HCT116 (cell line): ENCODE measurements around the gene HIGD1C. TPM values are rescaled to one million over a fixed set of nuclear protein-coding genes. Genes with fewer than 3 reads are reported as not detected.

Experiments
- ATAC-seq: fragments of 200-7000 bp; cut with Tn5 transposase; 2 replicates; pipeline ENCODE4 v1.9.1; 2020; ENCODE audit warnings: mild to moderate bottlenecking, moderate library complexity
- BruUV-seq: library from RNA; stranded (reverse); fragments of 400-500 nt; replicated peaks from 2 replicates; lab custom pipeline; 2021; lab: Mats Ljungman, UMichigan
- CTCF ChIA-PET: fragments of 300-600 bp; sonication (Branson Sonifier 250); formaldehyde crosslinking; loops from one replicate; lab custom pipeline; 2021; ENCODE audit warnings: antibody characterized with exemption; lab: Charles Lee
- POLR2A ChIA-PET: fragments of 300-600, 350-600 bp; sonication (Branson Sonifier 250); formaldehyde crosslinking; loops from one replicate; lab custom pipeline; 2021; ENCODE audit warnings: antibody characterized with exemption; lab: Charles Lee
- RAD21 ChIA-PET, 2 experiments: fragments of 300-600 bp; sonication (Branson Sonifier 250); formaldehyde crosslinking; loops; one replicate each; lab custom pipeline; 2023; ENCODE audit warnings: low total read pairs in 2 of 2; ENCODE audit not compliant: uncharacterized antibody in 2 of 2, unreplicated experiment in 2 of 2, low non-redundant PET in 1 of 2; lab: Charles Lee
- DNase-seq: peaks from one replicate; pipeline ENCODE4 v3.0.0-alpha.2; 2010; ENCODE audit warnings: low read depth, low spot score
- H2AFZ ChIP-seq: fragments of 200-600 bp; shearing (Covaris generic), sonication (generic); 2 replicates; pipeline ENCODE4 v1.6.1; 2017; ENCODE audit warnings: low read depth, mixed run types, mixed read lengths, antibody characterized with exemption, low read length; ENCODE audit not compliant: poor library complexity, severe bottlenecking
- H3K27ac ChIP-seq: 2 replicates; pipeline ENCODE4 v1.5.1; 2012; ENCODE audit warnings: low read depth, low read length
- H3K27me3 ChIP-seq: fragments of 200-600 bp; sonication (generic); 2 replicates; pipeline ENCODE4 v1.6.1; 2016; ENCODE audit warnings: mixed run types, low read length, mixed read lengths; ENCODE audit not compliant: insufficient read depth
- H3K36me3 ChIP-seq, 2 experiments: fragments of 200-500 bp in 1 of 2; fragments of 200-600 bp in 1 of 2; sonication (Bioruptor generic) in 1 of 2; sonication (generic) in 1 of 2; 2 replicates each; pipeline versions ENCODE4 v1.5.1 to v1.6.1; 2014 to 2016; ENCODE audit warnings: low read length in 2 of 2, inconsistent platforms in 1 of 2, mixed read lengths in 1 of 2, mixed run types in 1 of 2; ENCODE audit not compliant: insufficient read depth in 2 of 2, control insufficient read depth in 1 of 2
- H3K4me1 ChIP-seq, 2 experiments: fragments of 200-600 bp in 1 of 2; sonication (generic) in 1 of 2; 2 replicates each; pipeline versions ENCODE4 v1.5.1 to v1.6.1; 2012 to 2017; ENCODE audit warnings: low read length in 2 of 2, inconsistent platforms in 1 of 2, mild to moderate bottlenecking in 1 of 2, mixed read lengths in 1 of 2, mixed run types in 1 of 2, moderate library complexity in 1 of 2; ENCODE audit not compliant: insufficient read depth in 2 of 2, control insufficient read depth in 1 of 2
- H3K4me2 ChIP-seq: fragments of 200-600 bp; sonication (generic); 2 replicates; pipeline ENCODE4 v1.6.1; 2017; ENCODE audit warnings: mixed run types, low read length, mixed read lengths
- H3K4me3 ChIP-seq, 2 experiments: fragments of 200-600 bp in 1 of 2; sonication (generic) in 1 of 2; replicated peaks in 1 of 2; 2 replicates each; pipeline ENCODE4 v1.5.1; 2011 to 2016; ENCODE audit warnings: low read length in 2 of 2, control low read depth in 1 of 2, low read depth in 1 of 2, mild to moderate bottlenecking in 1 of 2, mixed read lengths in 1 of 2, mixed run types in 1 of 2
- H3K79me2 ChIP-seq: fragments of 200-600 bp; sonication (generic); 2 replicates; pipeline ENCODE4 v1.6.1; 2017; ENCODE audit warnings: mild to moderate bottlenecking, mixed run types, low read length, moderate library complexity, mixed read lengths; ENCODE audit not compliant: insufficient read depth
- H3K9ac ChIP-seq: fragments of 200-600 bp; sonication (generic); 2 replicates; pipeline ENCODE4 v1.6.1; 2016; ENCODE audit warnings: low read length, mixed read lengths
- H3K9me2 ChIP-seq: fragments of 200-600 bp; sonication (generic), shearing (Covaris generic); 2 replicates; pipeline ENCODE4 v1.6.1; 2017; ENCODE audit warnings: mixed run types, mild to moderate bottlenecking, moderate library complexity; ENCODE audit not compliant: insufficient read depth
- H3K9me3 ChIP-seq, 2 experiments: fragments of 200-500 bp in 1 of 2; fragments of 200-600 bp in 1 of 2; sonication (Bioruptor generic) in 1 of 2; sonication (generic) in 1 of 2; 2 replicates each; pipeline ENCODE4 v1.6.1; 2014 to 2017; ENCODE audit warnings: low read length in 2 of 2, mixed read lengths in 2 of 2, inconsistent platforms in 1 of 2, low read depth in 1 of 2, mild to moderate bottlenecking in 1 of 2, mixed run types in 1 of 2, moderate library complexity in 1 of 2; ENCODE audit not compliant: control insufficient read depth in 1 of 2, insufficient read depth in 1 of 2
- H4K20me1 ChIP-seq: fragments of 200-600 bp; sonication (generic), shearing (Covaris generic); 2 replicates; pipeline ENCODE4 v1.6.1; 2017; ENCODE audit warnings: mixed run types, mild to moderate bottlenecking, moderate library complexity; ENCODE audit not compliant: insufficient read depth
- CBX3 ChIP-seq: IDR thresholded peaks from 2 replicates; pipeline ENCODE4 v1.6.1; 2012; ENCODE audit warnings: low read depth
- CTCF ChIP-seq, 3 experiments: fragments of 200-600 bp in 1 of 3; sonication (generic) in 1 of 3; IDR thresholded peaks in 2 of 3; conservative IDR thresholded peaks in 1 of 3; 2 replicates each; pipeline ENCODE4 v1.5.1; 2012 to 2017; ENCODE audit warnings: low read depth in 2 of 3, low read length in 2 of 3, antibody characterized with exemption in 1 of 3, borderline replicate concordance in 1 of 3, control low read depth in 1 of 3, mild to moderate bottlenecking in 1 of 3, mixed read lengths in 1 of 3, mixed run types in 1 of 3, moderate library complexity in 1 of 3; ENCODE audit not compliant: insufficient read depth in 1 of 3
- EGR1 ChIP-seq: IDR thresholded peaks from 2 replicates; pipeline ENCODE4 v1.6.1; 2012; ENCODE audit warnings: low read depth
- EZH2 ChIP-seq: fragments of 200-600 bp; sonication (generic); IDR thresholded peaks from 2 replicates; pipeline ENCODE4 v1.6.1; 2017; ENCODE audit warnings: antibody characterized with exemption, mixed run types
- FOSL1 ChIP-seq: IDR thresholded peaks from 2 replicates; pipeline ENCODE4 v1.6.1; 2012; ENCODE audit warnings: low read depth
- JUND ChIP-seq: IDR thresholded peaks from 2 replicates; pipeline ENCODE4 v1.6.1; 2012
- MAX ChIP-seq: IDR thresholded peaks from 2 replicates; pipeline ENCODE4 v1.6.1; 2012
- POLR2A ChIP-seq: IDR thresholded peaks from 2 replicates; pipeline ENCODE4 v1.7.0; 2011; ENCODE audit warnings: borderline replicate concordance; ENCODE audit not compliant: insufficient read depth, insufficient read length; ENCODE audit errors: extremely low read depth
- POLR2AphosphoS5 ChIP-seq: IDR thresholded peaks from 2 replicates; pipeline ENCODE4 v1.6.1; 2011; ENCODE audit warnings: mild to moderate bottlenecking, low read depth, low read length, moderate library complexity
- RAD21 ChIP-seq: IDR thresholded peaks from 2 replicates; pipeline ENCODE4 v1.6.1; 2012; ENCODE audit warnings: low read depth, mild to moderate bottlenecking
- SIN3A ChIP-seq: IDR thresholded peaks from 2 replicates; pipeline ENCODE4 v1.6.1; 2012; ENCODE audit warnings: low read depth
- SRF ChIP-seq: IDR thresholded peaks from 2 replicates; pipeline ENCODE4 v1.6.1; 2012; ENCODE audit warnings: low read depth
- TCF7L2 ChIP-seq: IDR thresholded peaks from 2 replicates; pipeline ENCODE4 v1.7.0; 2011; ENCODE audit warnings: borderline replicate concordance, inconsistent platforms; ENCODE audit not compliant: insufficient read depth, insufficient read length; ENCODE audit errors: extremely low read depth
- YY1 ChIP-seq: IDR thresholded peaks from 2 replicates; pipeline ENCODE4 v1.6.1; 2011; ENCODE audit warnings: low read length, low read depth, moderate library complexity, mild to moderate bottlenecking; ENCODE audit not compliant: insufficient replicate concordance; ENCODE audit errors: extremely low read depth
- ZFX ChIP-seq: fragments of 450-650 bp; IDR thresholded peaks from 2 replicates; pipeline ENCODE4 v1.6.1; 2017
- ZNF274 ChIP-seq: fragments of 200-500 bp; sonication (Bioruptor generic); IDR thresholded peaks from 2 replicates; pipeline ENCODE4 v1.6.1; 2014; ENCODE audit warnings: mild to moderate bottlenecking, low read depth, low read length, inconsistent platforms
- intact Hi-C: fragments of 100-400 bp; cut with micrococcal nuclease; formaldehyde crosslinking; loops from 2 replicates; pipeline ENCODE4 v1.10.0; 2022
- total RNA-seq: library from RNA; stranded (reverse); gene quantifications from one replicate; pipeline ENCODE4 v1.2.1, GENCODE V29; 2021; ENCODE audit not compliant: unreplicated experiment
- TF ChIP-seq, protein P1 (sequence below): IDR thresholded peaks from 2 replicates; pipeline ENCODE4 v1.6.1; 2012; ENCODE audit warnings: low read depth
- TF ChIP-seq, protein P2 (sequence below): IDR thresholded peaks from 2 replicates; pipeline ENCODE4 v1.6.1; 2012
- TF ChIP-seq, protein P3 (sequence below): IDR thresholded peaks from 2 replicates; pipeline ENCODE4 v1.6.1; 2011; ENCODE audit warnings: mild to moderate bottlenecking, low read length, moderate library complexity; ENCODE audit not compliant: insufficient replicate concordance; ENCODE audit errors: extremely low read depth

Gene HIGD1C
- total RNA-seq, 1 experiment from 2014 or later, result not detected

- H3K79me2 ChIP-seq, result no peaks in the 10 kb centered on the region
- no peaks in the 10 kb centered on the region for H3K9me3 ChIP-seq
- no peak for TF ChIP-seq MAX
- no peak for TF ChIP-seq POLR2A
- TF ChIP-seq YY1, result no peak
- TF ChIP-seq TCF7L2, result no peak
- no peak for TF ChIP-seq FOSL1
- no peak for TF ChIP-seq RAD21
- TF ChIP-seq SRF, result no peak
- no peak for TF ChIP-seq ZNF274
- TF ChIP-seq, protein P1, sequence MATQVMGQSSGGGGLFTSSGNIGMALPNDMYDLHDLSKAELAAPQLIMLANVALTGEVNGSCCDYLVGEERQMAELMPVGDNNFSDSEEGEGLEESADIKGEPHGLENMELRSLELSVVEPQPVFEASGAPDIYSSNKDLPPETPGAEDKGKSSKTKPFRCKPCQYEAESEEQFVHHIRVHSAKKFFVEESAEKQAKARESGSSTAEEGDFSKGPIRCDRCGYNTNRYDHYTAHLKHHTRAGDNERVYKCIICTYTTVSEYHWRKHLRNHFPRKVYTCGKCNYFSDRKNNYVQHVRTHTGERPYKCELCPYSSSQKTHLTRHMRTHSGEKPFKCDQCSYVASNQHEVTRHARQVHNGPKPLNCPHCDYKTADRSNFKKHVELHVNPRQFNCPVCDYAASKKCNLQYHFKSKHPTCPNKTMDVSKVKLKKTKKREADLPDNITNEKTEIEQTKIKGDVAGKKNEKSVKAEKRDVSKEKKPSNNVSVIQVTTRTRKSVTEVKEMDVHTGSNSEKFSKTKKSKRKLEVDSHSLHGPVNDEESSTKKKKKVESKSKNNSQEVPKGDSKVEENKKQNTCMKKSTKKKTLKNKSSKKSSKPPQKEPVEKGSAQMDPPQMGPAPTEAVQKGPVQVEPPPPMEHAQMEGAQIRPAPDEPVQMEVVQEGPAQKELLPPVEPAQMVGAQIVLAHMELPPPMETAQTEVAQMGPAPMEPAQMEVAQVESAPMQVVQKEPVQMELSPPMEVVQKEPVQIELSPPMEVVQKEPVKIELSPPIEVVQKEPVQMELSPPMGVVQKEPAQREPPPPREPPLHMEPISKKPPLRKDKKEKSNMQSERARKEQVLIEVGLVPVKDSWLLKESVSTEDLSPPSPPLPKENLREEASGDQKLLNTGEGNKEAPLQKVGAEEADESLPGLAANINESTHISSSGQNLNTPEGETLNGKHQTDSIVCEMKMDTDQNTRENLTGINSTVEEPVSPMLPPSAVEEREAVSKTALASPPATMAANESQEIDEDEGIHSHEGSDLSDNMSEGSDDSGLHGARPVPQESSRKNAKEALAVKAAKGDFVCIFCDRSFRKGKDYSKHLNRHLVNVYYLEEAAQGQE, result no peak
- no peak for TF ChIP-seq CBX3
- no peak for TF ChIP-seq ZFX
- no peak for TF ChIP-seq POLR2AphosphoS5
- no peak for TF ChIP-seq EZH2
- TF ChIP-seq EGR1, result no peak
- no peak for TF ChIP-seq SIN3A
- TF ChIP-seq, protein P2, sequence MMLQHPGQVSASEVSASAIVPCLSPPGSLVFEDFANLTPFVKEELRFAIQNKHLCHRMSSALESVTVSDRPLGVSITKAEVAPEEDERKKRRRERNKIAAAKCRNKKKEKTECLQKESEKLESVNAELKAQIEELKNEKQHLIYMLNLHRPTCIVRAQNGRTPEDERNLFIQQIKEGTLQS, result no peak
- TF ChIP-seq, protein P3, sequence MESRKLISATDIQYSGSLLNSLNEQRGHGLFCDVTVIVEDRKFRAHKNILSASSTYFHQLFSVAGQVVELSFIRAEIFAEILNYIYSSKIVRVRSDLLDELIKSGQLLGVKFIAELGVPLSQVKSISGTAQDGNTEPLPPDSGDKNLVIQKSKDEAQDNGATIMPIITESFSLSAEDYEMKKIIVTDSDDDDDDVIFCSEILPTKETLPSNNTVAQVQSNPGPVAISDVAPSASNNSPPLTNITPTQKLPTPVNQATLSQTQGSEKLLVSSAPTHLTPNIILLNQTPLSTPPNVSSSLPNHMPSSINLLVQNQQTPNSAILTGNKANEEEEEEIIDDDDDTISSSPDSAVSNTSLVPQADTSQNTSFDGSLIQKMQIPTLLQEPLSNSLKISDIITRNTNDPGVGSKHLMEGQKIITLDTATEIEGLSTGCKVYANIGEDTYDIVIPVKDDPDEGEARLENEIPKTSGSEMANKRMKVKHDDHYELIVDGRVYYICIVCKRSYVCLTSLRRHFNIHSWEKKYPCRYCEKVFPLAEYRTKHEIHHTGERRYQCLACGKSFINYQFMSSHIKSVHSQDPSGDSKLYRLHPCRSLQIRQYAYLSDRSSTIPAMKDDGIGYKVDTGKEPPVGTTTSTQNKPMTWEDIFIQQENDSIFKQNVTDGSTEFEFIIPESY, result no peak
- no peak for TF ChIP-seq CTCF (IDR thresholded peaks at IDR 0.05 in 2 of 3, conservative IDR thresholded peaks at IDR 0.05 in 1 of 3; ENCODE audit: borderline replicate concordance in 1 of 3, insufficient read depth in 1 of 3, low read depth in 2 of 3, low read length in 2 of 3)
- no peak for TF ChIP-seq JUND
- ATAC-seq (no peak), DNase-seq (no peak)
- H3K9ac ChIP-seq, result no peak overlapping the region
- ChIA-PET RAD21 (no interaction called here), CTCF (no interaction called here), POLR2A (no interaction called here)
- no TSS peak for BruUV-seq
- no peak overlapping the region for H3K4me3 ChIP-seq
- H3K4me1 ChIP-seq, result peaks cover 0 to 6% of the 10 kb centered on the region in 2 experiments; a peak in 1 of 4 replicates
- H3K27me3 ChIP-seq, result no peaks in the 10 kb centered on the region
- H3K27ac ChIP-seq, result no peak overlapping the region
- no peak overlapping the region for H2AFZ ChIP-seq
- intact Hi-C loops, result no loop called here
- H3K4me2 ChIP-seq, result no peak overlapping the region
- no peaks in the 10 kb centered on the region for H3K9me2 ChIP-seq
- H4K20me1 ChIP-seq, result no peaks in the 10 kb centered on the region
- H3K36me3 ChIP-seq, result peaks cover 15 to 17% of the 10 kb centered on the region in 2 experiments
Measured at GRCh38 chr12:50988871-50989270, 36.5 kb downstream of the HIGD1C start.
